ENCODE results near the gene SPEM3. TPM values are rescaled to one million over a fixed set of nuclear protein-coding genes. Genes with fewer than 3 reads are reported as not detected.
A peak's percentile ranks its signal among the peaks of the same experiment; 100 is the strongest.

SPEM3 gene
- total and polyA plus RNA-seq, 2 donors (not counting 3 experiments of a cell fraction or from before 2014, with no cell fraction given), result not detected

DNA sequence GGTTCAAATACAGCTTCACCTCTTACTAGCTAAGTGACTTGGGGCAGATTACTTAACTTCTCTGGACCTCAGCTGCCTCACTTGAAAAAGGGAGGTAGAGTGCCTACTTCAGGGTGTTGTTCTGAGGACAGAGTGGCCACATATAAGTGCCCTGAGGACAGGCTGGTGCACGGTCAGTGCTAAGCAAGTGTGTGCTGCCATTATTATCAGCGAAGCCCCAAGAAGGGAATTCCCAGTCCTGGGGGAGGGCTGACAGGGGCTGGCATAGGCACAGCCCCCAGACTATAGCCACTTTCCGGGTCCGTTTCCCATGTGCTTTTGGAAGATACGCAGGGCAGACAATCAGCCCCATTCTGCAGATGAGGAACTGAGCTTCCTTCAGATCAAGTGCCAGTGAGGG, 48.3 kb downstream of the SPEM3 start:
- ChIA-PET POLR2A (no interaction called here), CTCF (interaction anchor here (1.1 to 3.0 kb wide), 10 partner anchors 9 to 121 kb away, joined by 3 to 21 read pairs (median 4); partner anchors contain the start of gene TMEM256)
- intact Hi-C loops (cut with micrococcal nuclease), result loop anchor here (1.0 kb wide), 1 partner anchor 22 kb away; no protein-coding TSS in a partner anchor
- TF ChIP-seq JUN (IDR thresholded peaks at IDR 0.05; ENCODE audit: borderline replicate concordance, insufficient read depth, insufficient read length, low read depth), result no peak
- no peaks in the 10 kb centered on the region for H3K9me3 ChIP-seq (replicated peaks; ENCODE audit: control insufficient read depth, insufficient read depth, low read length)
- H3K4me1 ChIP-seq (ENCODE audit: control insufficient read depth, extremely low read depth, insufficient read depth, low read length), result peaks cover 34% of the 10 kb centered on the region
- H4K20me1 ChIP-seq (replicated peaks; ENCODE audit: control insufficient read depth, extremely low read depth, insufficient read depth, low read length), result no peaks in the 10 kb centered on the region
- no peak overlapping the region for H3K4me2 ChIP-seq (ENCODE audit: insufficient read depth, low read length)
- dilution Hi-C loops (cut with MboI; ENCODE audit: extremely low pct_ligation_motif_present, low sequenced_read_pairs), result no loop called here
- H3K9ac ChIP-seq (replicated peaks; ENCODE audit: extremely low read depth, insufficient read depth, low read length), result no peak overlapping the region
- DNase-seq (ENCODE audit: low read depth, low spot score) (no peak), FAIRE-seq (no peak)
- H3K79me2 ChIP-seq (ENCODE audit: control insufficient read depth, insufficient read depth, low read length), result peaks cover 59% of the 10 kb centered on the region
- no peak overlapping the region for H3K27ac ChIP-seq (ENCODE audit: insufficient read depth, low read depth, low read length)
- H3K9me1 ChIP-seq (replicated peaks; ENCODE audit: control insufficient read depth, extremely low read depth, insufficient read depth, low read length), result no peaks in the 10 kb centered on the region
- no peak overlapping the region for H2AFZ ChIP-seq (ENCODE audit: low read depth, low read length)
- no peaks in the 10 kb centered on the region for H3K36me3 ChIP-seq (ENCODE audit: control insufficient read depth in 2 of 2, extremely low read depth in 1 of 2, insufficient read depth in 2 of 2, low read length in 2 of 2)
- H3K4me3 ChIP-seq (replicated peaks in 1 of 3; ENCODE audit: insufficient read depth in 1 of 3, low read depth in 1 of 3, low read length in 3 of 3), result no peak overlapping the region
- BruUV-seq (replicated peaks), result no TSS peak
- no peaks in the 10 kb centered on the region for H3K27me3 ChIP-seq (ENCODE audit: control insufficient read depth in 2 of 2, insufficient read depth in 2 of 2, low read length in 2 of 2)

DNA sequence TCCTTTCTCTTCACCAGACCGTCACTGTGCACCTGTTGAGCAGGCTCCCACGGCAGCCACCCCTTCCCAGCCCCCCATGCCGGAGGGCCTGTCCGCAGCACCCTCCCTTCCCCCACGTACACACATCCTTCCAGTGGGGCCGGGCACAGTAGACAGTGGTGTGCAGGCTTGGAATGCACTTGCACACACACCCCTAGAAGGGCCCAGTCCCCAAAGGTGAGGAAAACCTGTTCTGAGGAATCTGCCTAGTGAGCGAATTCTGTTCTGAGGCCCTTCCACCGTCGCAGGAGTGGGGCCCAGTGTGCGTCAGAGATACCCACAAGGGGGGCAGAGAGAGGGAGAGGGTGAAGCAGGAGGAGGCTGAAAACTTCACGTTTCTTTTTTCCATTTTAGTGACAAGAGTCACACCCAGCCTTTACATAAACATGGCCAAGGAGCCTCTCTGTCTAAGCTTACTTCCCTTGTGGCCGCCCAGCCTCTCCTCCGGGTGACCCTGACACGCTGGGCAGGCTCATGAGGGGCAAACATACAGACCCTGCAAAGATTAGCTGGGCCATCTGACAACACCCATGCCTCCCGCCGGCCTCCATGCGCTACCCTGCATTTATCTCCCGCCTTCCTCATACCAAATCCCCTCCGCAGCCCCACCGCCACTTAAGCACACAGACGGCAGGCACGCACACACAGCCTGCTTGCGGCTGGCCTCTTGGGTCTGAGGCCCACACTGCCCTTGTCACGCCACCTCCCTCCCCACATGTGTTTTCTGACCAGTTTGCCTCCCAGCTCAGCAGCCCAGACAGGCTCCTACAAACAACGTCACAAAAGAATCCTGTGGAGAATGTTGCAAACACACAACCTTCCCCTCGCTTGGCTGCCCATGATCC, 49.0 kb downstream of the SPEM3 start:
- dilution Hi-C loops (cut with MboI; ENCODE audit: extremely low pct_ligation_motif_present, low sequenced_read_pairs) (no loop called here), intact Hi-C loops (cut with micrococcal nuclease) (no loop called here)
- no peaks in the 10 kb centered on the region for H3K9me1 ChIP-seq (replicated peaks; ENCODE audit: control insufficient read depth, extremely low read depth, insufficient read depth, low read length)
- peak overlapping the region in 2 of 3 experiments; percentile 71 to 91 for H3K4me3 ChIP-seq (replicated peaks in 1 of 3; ENCODE audit: insufficient read depth in 1 of 3, low read depth in 1 of 3, low read length in 3 of 3)
- ChIA-PET POLR2A (no interaction called here), CTCF (interaction anchor here (1.0 to 3.0 kb wide), 9 partner anchors 9 to 122 kb away, joined by 3 to 21 read pairs (median 3); partner anchors contain the start of gene TMEM256)
- DNase-seq (ENCODE audit: low read depth, low spot score), result peak; percentile 29
- TF ChIP-seq FOS (IDR thresholded peaks at IDR 0.05; ENCODE audit: borderline replicate concordance, insufficient read depth, low read length) (no peak), CTCF (IDR thresholded peaks at IDR 0.05; ENCODE audit: extremely low read depth in 1 of 2, insufficient read depth in 1 of 2, low read depth in 1 of 2, low read length in 2 of 2) (no peak), GATA2 (IDR thresholded peaks at IDR 0.05; ENCODE audit: insufficient read depth, insufficient read length, low read depth, low read length) (no peak)
- H3K4me2 ChIP-seq (ENCODE audit: insufficient read depth, low read length), result peak overlapping the region; percentile 80
- no peaks in the 10 kb centered on the region for H3K9me3 ChIP-seq (replicated peaks; ENCODE audit: control insufficient read depth, insufficient read depth, low read length)
- peaks cover 34% of the 10 kb centered on the region for H3K4me1 ChIP-seq (ENCODE audit: control insufficient read depth, extremely low read depth, insufficient read depth, low read length)
- H3K9ac ChIP-seq (replicated peaks; ENCODE audit: extremely low read depth, insufficient read depth, low read length), result no peak overlapping the region
- no TSS peak for BruUV-seq (replicated peaks)
- H2AFZ ChIP-seq (ENCODE audit: low read depth, low read length), result no peak overlapping the region
- H3K27me3 ChIP-seq (ENCODE audit: control insufficient read depth in 2 of 2, insufficient read depth in 2 of 2, low read length in 2 of 2), result no peaks in the 10 kb centered on the region
- H3K27ac ChIP-seq (ENCODE audit: insufficient read depth, low read depth, low read length), result no peak overlapping the region
- peaks cover 58% of the 10 kb centered on the region for H3K79me2 ChIP-seq (ENCODE audit: control insufficient read depth, insufficient read depth, low read length)
- no peaks in the 10 kb centered on the region for H4K20me1 ChIP-seq (replicated peaks; ENCODE audit: control insufficient read depth, extremely low read depth, insufficient read depth, low read length)
- FAIRE-seq, result peak; percentile 64
- no peaks in the 10 kb centered on the region for H3K36me3 ChIP-seq (ENCODE audit: control insufficient read depth in 2 of 2, extremely low read depth in 1 of 2, insufficient read depth in 2 of 2, low read length in 2 of 2)

All from endothelial cell of umbilical vein (primary cell).